OCI-LY1 (cell line): Measurements from ENCODE around the gene PI16.
A peak's percentile ranks its signal among the peaks of the same experiment; 100 is the strongest.

Experiments
- H2AFZ ChIP-seq: fragments of 200-600 bp; sonication (generic), shearing (Covaris generic); 2 replicates; pipeline ENCODE4 v1.6.0; 2014; ENCODE audit warnings: antibody characterized with exemption, mild to moderate bottlenecking, low read length
- H3F3A ChIP-seq: fragments of 200-600 bp; sonication (generic), shearing (Covaris generic); 2 replicates; pipeline ENCODE4 v1.6.0; 2014; ENCODE audit warnings: mild to moderate bottlenecking, antibody characterized with exemption, low read length, moderate library complexity; ENCODE audit not compliant: insufficient read depth
- H3K27ac ChIP-seq: fragments of 200-600 bp; sonication (generic); 2 replicates; pipeline ENCODE4 v1.5.1; 2014; ENCODE audit warnings: low read length, mixed run types, mild to moderate bottlenecking, low read depth; ENCODE audit not compliant: poor library complexity, severe bottlenecking
- H3K27me3 ChIP-seq: fragments of 200-600 bp; sonication (generic); 2 replicates; pipeline ENCODE4 v1.6.0; 2014; ENCODE audit warnings: antibody characterized with exemption, mild to moderate bottlenecking, low read length, moderate library complexity; ENCODE audit not compliant: insufficient read depth
- H3K36me3 ChIP-seq: fragments of 200-600 bp; sonication (generic); 2 replicates; pipeline ENCODE4 v1.6.1; 2014; ENCODE audit warnings: mild to moderate bottlenecking, antibody characterized with exemption, low read length, moderate library complexity, mixed read lengths; ENCODE audit not compliant: insufficient read depth
- H3K4me1 ChIP-seq: fragments of 200-600 bp; sonication (generic); 2 replicates; pipeline ENCODE4 v1.5.1; 2014; ENCODE audit warnings: mild to moderate bottlenecking, low read length, moderate library complexity; ENCODE audit not compliant: insufficient read depth, severe bottlenecking
- H3K4me2 ChIP-seq: fragments of 200-600 bp; sonication (generic), shearing (Covaris generic); 2 replicates; pipeline ENCODE4 v1.6.1; 2014; ENCODE audit warnings: low read length
- H3K4me3 ChIP-seq: fragments of 200-600 bp; sonication (generic); 2 replicates; pipeline ENCODE4 v1.5.1; 2014; ENCODE audit warnings: low read length, low read depth, mild to moderate bottlenecking, mixed read lengths; ENCODE audit not compliant: poor library complexity, severe bottlenecking
- H3K79me2 ChIP-seq: fragments of 200-600 bp; shearing (Covaris generic); 2 replicates; pipeline ENCODE4 v1.6.1; 2016; ENCODE audit warnings: mixed run types, low read length, mixed read lengths; ENCODE audit not compliant: insufficient read depth
- H3K9ac ChIP-seq: fragments of 200-600 bp; sonication (generic), shearing (Covaris generic); 2 replicates; pipeline ENCODE4 v1.6.1; 2014; ENCODE audit warnings: mild to moderate bottlenecking, low read length, mixed read lengths
- H3K9me2 ChIP-seq: fragments of 200-600 bp; sonication (generic), shearing (Covaris generic); 2 replicates; pipeline ENCODE4 v1.6.1; 2014; ENCODE audit warnings: low read depth, mild to moderate bottlenecking, low read length, mixed read lengths
- H3K9me3 ChIP-seq: fragments of 200-600 bp; shearing (Covaris generic); 2 replicates; pipeline ENCODE4 v1.6.1; 2014; ENCODE audit warnings: low read length, mixed read lengths
- H4K20me1 ChIP-seq: fragments of 200-600 bp; sonication (generic), shearing (Covaris generic); 2 replicates; pipeline ENCODE4 v1.6.0; 2016; ENCODE audit warnings: mild to moderate bottlenecking, low read length; ENCODE audit not compliant: insufficient read depth
- EZH2 ChIP-seq: fragments of 200-600 bp; sonication (generic), shearing (Covaris generic); IDR thresholded peaks from 2 replicates; pipeline ENCODE4 v1.8.0; 2017; ENCODE audit warnings: borderline replicate concordance, mixed run types, mild to moderate bottlenecking, antibody characterized with exemption, low read length, moderate library complexity, mixed read lengths
- TF ChIP-seq, protein P1 (sequence below): fragments of 200-600 bp; sonication (generic), shearing (Covaris generic); IDR thresholded peaks from 2 replicates; pipeline ENCODE4 v1.5.1; 2017; ENCODE audit warnings: mild to moderate bottlenecking, antibody characterized with exemption, low read length, moderate library complexity, mixed read lengths

Gene PI16

DNA sequence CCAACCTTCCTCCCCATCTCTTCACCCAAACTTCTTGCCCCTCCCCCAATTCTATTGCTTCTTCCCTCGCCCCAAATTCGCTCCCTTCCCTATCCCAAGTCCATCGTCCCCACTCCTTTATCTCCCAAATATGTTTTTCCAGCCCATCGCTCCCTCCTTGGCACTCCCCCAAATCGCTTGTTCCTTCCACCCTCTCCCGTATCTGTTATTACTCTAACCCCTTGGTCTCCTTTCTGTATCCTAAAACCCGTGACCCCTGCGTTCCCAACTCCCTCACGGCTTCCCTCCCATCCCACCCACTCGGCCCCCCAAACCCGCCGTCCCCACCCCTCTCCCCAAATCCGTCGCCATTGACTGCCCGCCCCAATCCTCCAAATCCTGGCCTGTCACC lies 30.9 kb downstream of the PI16 start:
- H3K27me3 ChIP-seq = no peaks in the 10 kb centered on the region
- TF ChIP-seq, protein P1, sequence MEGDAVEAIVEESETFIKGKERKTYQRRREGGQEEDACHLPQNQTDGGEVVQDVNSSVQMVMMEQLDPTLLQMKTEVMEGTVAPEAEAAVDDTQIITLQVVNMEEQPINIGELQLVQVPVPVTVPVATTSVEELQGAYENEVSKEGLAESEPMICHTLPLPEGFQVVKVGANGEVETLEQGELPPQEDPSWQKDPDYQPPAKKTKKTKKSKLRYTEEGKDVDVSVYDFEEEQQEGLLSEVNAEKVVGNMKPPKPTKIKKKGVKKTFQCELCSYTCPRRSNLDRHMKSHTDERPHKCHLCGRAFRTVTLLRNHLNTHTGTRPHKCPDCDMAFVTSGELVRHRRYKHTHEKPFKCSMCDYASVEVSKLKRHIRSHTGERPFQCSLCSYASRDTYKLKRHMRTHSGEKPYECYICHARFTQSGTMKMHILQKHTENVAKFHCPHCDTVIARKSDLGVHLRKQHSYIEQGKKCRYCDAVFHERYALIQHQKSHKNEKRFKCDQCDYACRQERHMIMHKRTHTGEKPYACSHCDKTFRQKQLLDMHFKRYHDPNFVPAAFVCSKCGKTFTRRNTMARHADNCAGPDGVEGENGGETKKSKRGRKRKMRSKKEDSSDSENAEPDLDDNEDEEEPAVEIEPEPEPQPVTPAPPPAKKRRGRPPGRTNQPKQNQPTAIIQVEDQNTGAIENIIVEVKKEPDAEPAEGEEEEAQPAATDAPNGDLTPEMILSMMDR = no peak
- TF ChIP-seq EZH2 = no peak
- no peaks in the 10 kb centered on the region for H3K9me3 ChIP-seq
- H3K4me3 ChIP-seq = peak overlapping the region; percentile 90
- no peaks in the 10 kb centered on the region for H4K20me1 ChIP-seq
- H2AFZ ChIP-seq = no peak overlapping the region
- peak overlapping the region; percentile 83 for H3K4me2 ChIP-seq
- no peaks in the 10 kb centered on the region for H3F3A ChIP-seq
- H3K79me2 ChIP-seq = peaks cover 33% of the 10 kb centered on the region
- H3K9ac ChIP-seq = peak overlapping the region; percentile 92
- H3K9me2 ChIP-seq = no peaks in the 10 kb centered on the region
- H3K4me1 ChIP-seq = peaks cover 49% of the 10 kb centered on the region
- no peak overlapping the region for H3K27ac ChIP-seq
- H3K36me3 ChIP-seq = no peaks in the 10 kb centered on the region

DNA sequence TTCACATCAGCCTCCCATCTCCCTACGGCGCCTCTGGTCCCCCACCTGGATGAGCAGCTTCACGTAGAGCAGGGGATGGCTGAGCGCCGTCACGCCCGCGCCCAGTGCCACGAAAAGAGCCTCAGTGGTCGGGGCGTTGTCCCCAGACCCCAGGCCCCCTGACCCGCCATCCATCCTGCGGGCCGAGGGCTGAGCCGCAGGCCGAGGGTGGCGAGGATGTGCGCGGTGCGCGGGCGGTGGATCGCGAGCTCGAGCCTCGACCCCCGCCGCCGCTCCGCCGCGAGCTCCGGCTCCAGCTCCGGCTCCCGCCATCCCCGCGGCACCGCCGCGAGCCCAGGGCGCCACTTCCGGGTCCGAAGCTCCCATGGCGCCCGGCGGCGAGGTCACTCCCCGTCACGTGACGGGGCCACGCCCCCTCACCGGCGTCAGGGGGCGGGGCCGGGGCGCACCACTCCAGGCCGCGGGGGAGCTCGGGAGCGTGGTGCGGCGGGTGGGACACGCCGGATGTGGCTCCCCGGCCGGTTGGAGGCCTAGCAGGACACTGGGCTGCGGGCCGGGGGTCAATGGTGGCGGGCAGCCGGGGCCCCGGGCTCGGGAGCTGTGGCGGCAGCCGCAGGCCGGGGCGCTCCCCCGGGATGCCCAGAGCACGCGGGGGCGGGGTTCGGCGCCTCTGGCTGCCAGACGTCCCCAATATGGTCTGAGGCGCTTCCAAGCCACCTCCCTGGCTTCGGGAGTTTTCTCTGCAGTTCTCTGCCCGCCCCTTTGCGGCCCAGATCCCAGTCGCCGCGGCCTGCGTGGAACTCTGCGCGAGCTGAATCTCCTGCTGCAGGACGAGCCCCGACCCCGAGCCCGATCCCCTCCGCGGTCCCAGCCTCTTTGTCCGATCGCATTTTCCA lies 31.5 kb downstream of the PI16 start, which contains the start of gene MTCH1:
Gene MTCH1 (minus strand): TSS at position 389 of the 896 bp plus-strand sequence. CDS start 23 bp downstream, at position 366.
- no peaks in the 10 kb centered on the region for H4K20me1 ChIP-seq
- H3K9me2 ChIP-seq = no peaks in the 10 kb centered on the region
- TF ChIP-seq, protein P1 = no peak
- TF ChIP-seq EZH2 = no peak
- peak within 1 kb of the TSS; percentile 83 for H3K4me2 ChIP-seq
- peak within 1 kb of the TSS; percentile 13; the same call in 1 of the 2 replicates for H2AFZ ChIP-seq
- no peaks in the 10 kb centered on the region for H3F3A ChIP-seq
- H3K27me3 ChIP-seq = no peaks in the 10 kb centered on the region
- H3K27ac ChIP-seq = no peak within 1 kb of the TSS
- no peaks in the 10 kb centered on the region for H3K36me3 ChIP-seq
- peak within 1 kb of the TSS; percentile 90 for H3K4me3 ChIP-seq
- peak within 1 kb of the TSS; percentile 92 for H3K9ac ChIP-seq
- peaks cover 43% of the 10 kb centered on the region for H3K4me1 ChIP-seq
- peaks cover 33% of the 10 kb centered on the region for H3K79me2 ChIP-seq
- H3K9me3 ChIP-seq = no peaks in the 10 kb centered on the region

DNA sequence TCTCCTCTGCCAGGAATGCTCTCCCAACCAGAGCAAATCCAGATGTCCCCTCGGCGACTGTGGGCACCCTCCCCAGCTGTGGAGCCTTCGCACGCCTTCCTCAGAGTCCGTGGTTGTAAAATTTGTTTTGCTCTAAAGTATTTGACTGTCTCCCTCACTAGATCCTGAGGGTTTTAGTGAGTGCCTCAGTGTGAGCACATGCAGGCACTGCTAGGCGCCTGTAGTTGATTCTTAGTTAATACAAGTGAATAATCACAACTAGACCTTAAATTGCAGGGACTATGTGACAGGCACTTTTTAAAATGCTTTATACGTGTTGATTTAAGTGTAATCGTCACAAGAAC lies 32.1 kb downstream of the PI16 start:
- Histone ChIP-seq H3K27ac (no peak overlapping the region), H4K20me1 (no peaks in the 10 kb centered on the region), H3K4me3 (peak overlapping the region; percentile 90), H3K79me2 (peaks cover 33% of the 10 kb centered on the region), H2AFZ (peak overlapping the region; percentile 13; the same call in 1 of the 2 replicates), H3K9me2 (no peaks in the 10 kb centered on the region), H3K4me2 (peak overlapping the region; percentile 83), H3K36me3 (no peaks in the 10 kb centered on the region), H3F3A (no peaks in the 10 kb centered on the region), H3K9ac (peak overlapping the region; percentile 92), H3K27me3 (no peaks in the 10 kb centered on the region), H3K4me1 (peaks cover 37% of the 10 kb centered on the region), H3K9me3 (no peaks in the 10 kb centered on the region)
- TF ChIP-seq, protein P1 = no peak
- TF ChIP-seq EZH2 = no peak
